ENCODE data around the gene FRMD4B.

FRMD4B gene

DNA sequence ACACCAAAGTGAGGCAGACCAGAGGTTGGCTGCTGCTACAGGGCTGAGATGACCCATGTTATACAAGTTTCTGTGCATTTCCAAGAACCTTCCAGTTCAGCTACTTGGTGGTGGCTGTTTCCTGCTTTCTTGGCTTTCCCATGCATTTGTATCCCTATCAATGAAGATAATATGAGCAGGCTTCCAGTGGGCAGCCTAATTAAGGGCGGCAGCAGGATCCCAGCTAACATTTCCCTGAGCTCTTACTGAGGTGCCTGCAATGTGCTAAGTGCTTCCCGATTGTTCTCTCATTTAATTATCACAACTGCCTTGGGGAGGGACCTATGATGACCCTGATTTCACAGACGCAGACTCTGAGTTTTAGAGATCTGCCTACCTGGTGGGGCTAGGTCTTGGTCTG is 95.5 kb downstream of the FRMD4B start:
- no peak overlapping the region for H3K27ac ChIP-seq
- no peak overlapping the region for H2AFZ ChIP-seq (ENCODE audit: low read depth)
- no peak overlapping the region for H3K4me2 ChIP-seq
- H3K27me3 ChIP-seq (ENCODE audit: insufficient read depth, low read depth), result no peaks in the 10 kb centered on the region
- H3K36me3 ChIP-seq (ENCODE audit: insufficient read depth), result no peaks in the 10 kb centered on the region
- H3K4me1 ChIP-seq (ENCODE audit: low read depth, poor library complexity, severe bottlenecking), result peaks cover 22% of the 10 kb centered on the region
- no peaks in the 10 kb centered on the region for H3K79me2 ChIP-seq (ENCODE audit: insufficient read depth, low read depth)
- TF ChIP-seq, protein P1, sequence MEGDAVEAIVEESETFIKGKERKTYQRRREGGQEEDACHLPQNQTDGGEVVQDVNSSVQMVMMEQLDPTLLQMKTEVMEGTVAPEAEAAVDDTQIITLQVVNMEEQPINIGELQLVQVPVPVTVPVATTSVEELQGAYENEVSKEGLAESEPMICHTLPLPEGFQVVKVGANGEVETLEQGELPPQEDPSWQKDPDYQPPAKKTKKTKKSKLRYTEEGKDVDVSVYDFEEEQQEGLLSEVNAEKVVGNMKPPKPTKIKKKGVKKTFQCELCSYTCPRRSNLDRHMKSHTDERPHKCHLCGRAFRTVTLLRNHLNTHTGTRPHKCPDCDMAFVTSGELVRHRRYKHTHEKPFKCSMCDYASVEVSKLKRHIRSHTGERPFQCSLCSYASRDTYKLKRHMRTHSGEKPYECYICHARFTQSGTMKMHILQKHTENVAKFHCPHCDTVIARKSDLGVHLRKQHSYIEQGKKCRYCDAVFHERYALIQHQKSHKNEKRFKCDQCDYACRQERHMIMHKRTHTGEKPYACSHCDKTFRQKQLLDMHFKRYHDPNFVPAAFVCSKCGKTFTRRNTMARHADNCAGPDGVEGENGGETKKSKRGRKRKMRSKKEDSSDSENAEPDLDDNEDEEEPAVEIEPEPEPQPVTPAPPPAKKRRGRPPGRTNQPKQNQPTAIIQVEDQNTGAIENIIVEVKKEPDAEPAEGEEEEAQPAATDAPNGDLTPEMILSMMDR (conservative IDR thresholded peaks at IDR 0.05; ENCODE audit: low read depth, low read length), result no peak
- H3K4me3 ChIP-seq (IDR thresholded peaks at IDR 0.05; ENCODE audit: insufficient read depth, low read depth, low read length), result no peak overlapping the region
- no peak overlapping the region for H3K9ac ChIP-seq
- H4K20me1 ChIP-seq (ENCODE audit: insufficient read depth), result no peaks in the 10 kb centered on the region

DNA sequence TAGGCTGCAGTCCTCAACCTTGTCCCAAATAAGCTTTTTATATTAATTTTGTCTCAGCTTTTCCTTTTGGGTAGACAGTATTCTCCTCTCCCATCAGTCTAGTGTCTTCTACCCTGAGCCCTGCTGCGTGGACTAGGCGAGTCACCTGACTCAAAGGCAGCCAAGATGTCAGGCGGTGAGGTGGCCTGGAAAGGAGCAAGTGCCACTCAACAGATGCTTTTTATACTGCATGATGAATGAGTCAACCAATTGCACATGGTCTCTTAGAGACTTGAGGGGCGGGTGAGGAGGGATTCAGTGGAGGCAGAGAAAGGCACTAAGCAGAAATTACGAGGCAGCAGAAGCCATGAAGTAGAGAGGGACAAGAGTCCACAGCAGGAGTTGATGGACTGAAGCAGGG is 95.9 kb downstream of the FRMD4B start:
- Histone ChIP-seq H3K27ac (no peak overlapping the region), H3K4me3 (IDR thresholded peaks at IDR 0.05; ENCODE audit: insufficient read depth, low read depth, low read length) (no peak overlapping the region), H2AFZ (ENCODE audit: low read depth) (no peak overlapping the region), H3K4me2 (no peak overlapping the region), H3K4me1 (ENCODE audit: low read depth, poor library complexity, severe bottlenecking) (peaks cover 22% of the 10 kb centered on the region), H4K20me1 (ENCODE audit: insufficient read depth) (no peaks in the 10 kb centered on the region), H3K36me3 (ENCODE audit: insufficient read depth) (no peaks in the 10 kb centered on the region), H3K79me2 (ENCODE audit: insufficient read depth, low read depth) (no peaks in the 10 kb centered on the region), H3K27me3 (ENCODE audit: insufficient read depth, low read depth) (no peaks in the 10 kb centered on the region), H3K9ac (no peak overlapping the region)
- TF ChIP-seq, protein P1 (conservative IDR thresholded peaks at IDR 0.05; ENCODE audit: low read depth, low read length), result no peak

DNA sequence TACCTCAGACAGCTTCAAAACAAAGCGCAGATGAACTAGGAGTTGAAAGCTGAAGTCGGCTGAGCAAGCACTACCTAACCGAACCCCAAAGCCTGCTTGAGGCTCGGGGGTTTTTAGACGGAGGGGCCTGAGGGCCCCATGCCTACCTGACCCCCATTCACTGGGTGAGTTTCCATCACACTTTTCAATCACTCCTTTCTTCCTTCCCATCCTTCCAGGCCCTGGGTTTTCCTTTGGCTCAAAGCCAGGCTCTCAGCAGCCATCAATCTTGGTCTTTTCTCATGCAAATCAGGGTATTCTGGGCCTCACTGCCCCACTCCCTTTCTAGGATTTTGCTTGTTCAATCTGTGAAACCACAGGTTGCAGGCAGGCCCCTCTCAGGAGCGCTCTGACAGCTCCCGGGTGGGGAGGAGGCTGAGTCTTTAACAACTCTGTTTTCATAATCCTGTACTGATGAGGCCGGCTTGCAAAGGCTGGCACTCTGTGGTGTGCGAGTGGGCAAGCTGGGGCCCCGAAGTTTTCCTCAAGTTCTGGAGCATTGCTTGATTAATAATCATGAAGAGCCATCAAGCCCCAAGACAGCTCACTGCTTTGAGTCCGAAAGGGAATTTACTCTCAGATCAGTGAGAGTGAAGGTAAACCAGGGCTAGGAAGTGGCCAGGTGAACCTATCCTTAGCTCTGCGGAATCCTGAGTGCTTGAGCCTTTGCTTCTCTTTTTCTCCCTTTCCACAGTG is 97.6 kb downstream of the FRMD4B start:
- H3K9ac ChIP-seq, result no peak overlapping the region
- H3K4me1 ChIP-seq (ENCODE audit: low read depth, poor library complexity, severe bottlenecking), result peaks cover 22% of the 10 kb centered on the region
- no peaks in the 10 kb centered on the region for H3K79me2 ChIP-seq (ENCODE audit: insufficient read depth, low read depth)
- H3K27me3 ChIP-seq (ENCODE audit: insufficient read depth, low read depth), result no peaks in the 10 kb centered on the region
- H3K4me2 ChIP-seq, result peak overlapping the region; percentile 35
- H3K27ac ChIP-seq, result peak overlapping the region; percentile 27; the same call in 1 of the 2 replicates
- H3K4me3 ChIP-seq (IDR thresholded peaks at IDR 0.05; ENCODE audit: insufficient read depth, low read depth, low read length), result no peak overlapping the region
- H3K36me3 ChIP-seq (ENCODE audit: insufficient read depth), result no peaks in the 10 kb centered on the region
- no peaks in the 10 kb centered on the region for H4K20me1 ChIP-seq (ENCODE audit: insufficient read depth)
- TF ChIP-seq, protein P1 (conservative IDR thresholded peaks at IDR 0.05; ENCODE audit: low read depth, low read length), result no peak
- peak overlapping the region; percentile 41; the same call in 1 of the 2 replicates for H2AFZ ChIP-seq (ENCODE audit: low read depth)

DNA sequence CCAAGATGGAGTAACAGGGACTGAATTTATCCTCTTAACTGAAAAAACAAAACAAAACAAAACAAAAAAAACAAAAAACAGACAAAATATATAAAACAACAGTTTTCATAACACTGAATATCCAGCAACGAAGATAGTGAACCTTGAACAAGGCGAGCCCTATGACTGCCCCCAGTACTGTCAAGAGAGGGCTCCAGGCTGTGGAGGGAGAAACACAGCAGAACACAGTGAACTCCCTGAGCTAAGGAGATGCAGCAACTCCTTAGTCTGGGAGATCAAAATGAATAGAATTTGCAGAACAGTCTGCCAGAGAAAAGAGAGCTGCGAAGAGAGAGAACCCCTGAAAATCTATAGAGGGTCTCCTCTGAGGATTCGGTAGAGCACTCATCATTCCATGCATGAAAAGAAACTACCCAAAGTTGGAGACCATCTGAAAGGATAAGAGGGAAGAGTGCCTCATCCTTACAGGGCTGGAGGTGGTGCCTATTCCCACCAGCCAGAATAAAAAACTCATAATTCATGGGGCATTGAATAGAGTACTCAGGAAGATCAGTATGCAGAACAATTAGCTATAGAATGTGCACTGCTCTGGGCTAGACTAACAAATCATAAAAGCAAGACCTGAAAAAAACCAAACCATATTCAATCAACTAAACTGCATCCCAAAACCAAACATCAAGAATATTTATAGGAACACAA is 101.8 kb downstream of the FRMD4B start:
- Histone ChIP-seq H3K79me2 (ENCODE audit: insufficient read depth, low read depth) (no peaks in the 10 kb centered on the region), H3K9ac (no peak overlapping the region), H3K27ac (no peak overlapping the region), H3K36me3 (ENCODE audit: insufficient read depth) (no peaks in the 10 kb centered on the region), H3K27me3 (ENCODE audit: insufficient read depth, low read depth) (no peaks in the 10 kb centered on the region), H3K4me3 (IDR thresholded peaks at IDR 0.05; ENCODE audit: insufficient read depth, low read depth, low read length) (no peak overlapping the region), H4K20me1 (ENCODE audit: insufficient read depth) (no peaks in the 10 kb centered on the region), H3K4me2 (no peak overlapping the region), H3K4me1 (ENCODE audit: low read depth, poor library complexity, severe bottlenecking) (peaks cover 21% of the 10 kb centered on the region), H2AFZ (ENCODE audit: low read depth) (no peak overlapping the region)
- TF ChIP-seq, protein P1 (conservative IDR thresholded peaks at IDR 0.05; ENCODE audit: low read depth, low read length), result no peak
